ENCODE measurements around the gene OBSCN. TPM values are rescaled to one million over a fixed set of nuclear protein-coding genes. Genes with fewer than 3 reads are reported as not detected.

OBSCN gene
- total RNA-seq, 1 experiment from 2014 or later = 33.3 TPM

DNA sequence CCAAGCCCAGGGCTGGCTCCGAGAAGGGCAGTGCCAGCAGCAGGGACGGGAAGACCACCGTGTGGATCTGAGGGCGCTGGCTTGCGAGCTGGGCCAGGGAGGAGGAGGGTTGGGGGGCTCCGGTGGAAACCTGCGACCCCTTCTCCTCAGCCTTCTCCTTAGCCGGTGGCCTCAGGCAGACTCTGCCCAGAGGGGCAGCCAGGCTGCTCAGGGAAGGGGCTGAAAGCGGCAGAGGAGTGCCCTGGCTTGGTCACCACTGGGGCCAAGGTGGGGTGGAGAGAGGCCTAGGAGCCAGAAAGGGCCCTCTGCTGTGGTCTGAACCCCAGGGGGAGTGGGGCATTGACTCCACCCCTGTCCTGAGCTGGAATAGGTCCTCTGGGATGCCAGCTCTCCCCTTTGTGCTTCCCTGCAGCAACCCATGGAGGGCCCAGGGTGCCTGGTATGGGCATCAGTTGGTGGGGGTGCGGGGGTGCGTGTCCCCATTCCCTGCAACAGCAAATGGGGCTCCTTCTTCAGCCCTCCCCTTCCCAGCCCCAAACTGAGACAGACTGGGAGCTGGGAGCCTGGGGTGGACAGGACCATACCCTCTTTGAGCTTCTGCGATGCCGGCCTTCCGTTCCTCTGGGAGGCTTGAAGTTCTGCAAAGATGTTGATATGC lies 48.7 kb upstream of the OBSCN start:
- Histone ChIP-seq H3T11ph (ENCODE audit: low read length) (no peak overlapping the region), H3K9ac (ENCODE audit: extremely low read depth, insufficient read length, low read length) (no peak overlapping the region), H3K23ac (ENCODE audit: insufficient read length, low read depth, low read length) (no peak overlapping the region), H3K4me2 (ENCODE audit: insufficient read depth, insufficient read length, low read length) (no peak overlapping the region), H2BK15ac (ENCODE audit: low read depth, low read length) (no peak overlapping the region), H3K4me1 (ENCODE audit: insufficient read depth, low read length) (no peaks in the 10 kb centered on the region; the same call in 1 of the 2 replicates), H3K9me3 (ENCODE audit: control insufficient read depth, low read depth, low read length) (no peaks in the 10 kb centered on the region), H2AK5ac (ENCODE audit: insufficient read length, low read length) (no peak overlapping the region), H3K18ac (ENCODE audit: insufficient read length, low read depth, low read length) (no peak overlapping the region), H3K23me2 (ENCODE audit: insufficient read length, low read depth, low read length, poor library complexity, severe bottlenecking) (no peaks in the 10 kb centered on the region), H2BK120ac (ENCODE audit: low read depth, low read length, poor library complexity, severe bottlenecking) (no peak overlapping the region), H2AFZ (ENCODE audit: low read length) (no peak overlapping the region), H3K79me1 (ENCODE audit: insufficient read depth, low read depth, low read length, poor library complexity, severe bottlenecking) (no peaks in the 10 kb centered on the region), H3K56ac (ENCODE audit: insufficient read length, low read depth, low read length) (no peak overlapping the region), H3K27ac (ENCODE audit: insufficient read length, low read depth, low read length) (no peak overlapping the region), H2BK5ac (ENCODE audit: insufficient read length, low read length) (no peak overlapping the region), H3K14ac (ENCODE audit: insufficient read depth, low read length) (no peak overlapping the region; the same call in 1 of the 2 replicates), H4K91ac (ENCODE audit: insufficient read length, low read depth, low read length) (no peak overlapping the region), H4K8ac (replicated peaks; ENCODE audit: insufficient read length, low read depth, low read length) (no peak overlapping the region), H2BK20ac (ENCODE audit: low read depth, low read length, poor library complexity, severe bottlenecking) (no peak overlapping the region), H3K79me2 (ENCODE audit: insufficient read depth, low read length) (no peaks in the 10 kb centered on the region), H2BK12ac (ENCODE audit: insufficient read length, low read depth, low read length) (no peak overlapping the region), H3K4ac (ENCODE audit: low read depth, low read length) (no peak overlapping the region), H4K20me1 (ENCODE audit: control insufficient read depth, insufficient read depth, insufficient read length) (peaks cover 3% of the 10 kb centered on the region), H4K5ac (ENCODE audit: insufficient read length, low read depth, low read length) (no peak overlapping the region), H3K27me3 (ENCODE audit: insufficient read depth, low read length) (no peaks in the 10 kb centered on the region; the same call in 1 of the 2 replicates)
- Mint-ChIP-seq H3K4me3 (no peak overlapping the region), H3K27me3 (ENCODE audit: low read depth) (peaks cover 11% of the 10 kb centered on the region), H3K27ac (no peak overlapping the region), H3K36me3 (ENCODE audit: insufficient read depth in 1 of 3, low read depth in 3 of 3) (no peaks in the 10 kb centered on the region), H3K9me3 (no peaks in the 10 kb centered on the region), H3K4me1 (peaks cover 7 to 21% of the 10 kb centered on the region in 2 experiments; a peak in 2 of 4 replicates)
- WGBS (ENCODE audit: extremely low coverage, insufficient read length, low lambda C conversion rate) = no CpG with 5 or more reads among the region's 14 CpGs
- DNase-seq = no peak
- no peak for TF ChIP-seq CTCF (conservative IDR thresholded peaks at IDR 0.05)

Data from H9 (cell line).